ENCODE data around the gene PHEX.

The PHEX gene

DNA sequence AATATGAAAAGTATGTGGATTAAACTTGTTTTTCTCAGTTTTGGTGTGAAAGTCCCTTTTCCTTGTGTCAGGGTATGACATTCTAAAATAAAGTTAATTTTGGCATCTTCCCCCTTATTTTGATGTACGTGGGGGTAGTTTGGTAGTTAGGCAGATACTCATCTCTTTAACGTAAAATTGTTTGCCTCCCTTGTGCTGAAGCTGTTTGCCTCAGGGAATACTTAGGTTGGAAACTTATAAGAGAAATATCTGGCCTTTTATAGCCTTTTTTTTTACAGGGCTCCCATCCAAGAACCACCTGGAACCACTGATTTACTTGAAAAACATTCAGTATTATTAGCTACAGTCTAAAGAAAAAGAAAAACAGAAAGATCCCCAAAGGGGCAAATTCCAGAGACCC is 85.5 kb downstream of the PHEX start (continued):
- TF ChIP-seq, protein P1, sequence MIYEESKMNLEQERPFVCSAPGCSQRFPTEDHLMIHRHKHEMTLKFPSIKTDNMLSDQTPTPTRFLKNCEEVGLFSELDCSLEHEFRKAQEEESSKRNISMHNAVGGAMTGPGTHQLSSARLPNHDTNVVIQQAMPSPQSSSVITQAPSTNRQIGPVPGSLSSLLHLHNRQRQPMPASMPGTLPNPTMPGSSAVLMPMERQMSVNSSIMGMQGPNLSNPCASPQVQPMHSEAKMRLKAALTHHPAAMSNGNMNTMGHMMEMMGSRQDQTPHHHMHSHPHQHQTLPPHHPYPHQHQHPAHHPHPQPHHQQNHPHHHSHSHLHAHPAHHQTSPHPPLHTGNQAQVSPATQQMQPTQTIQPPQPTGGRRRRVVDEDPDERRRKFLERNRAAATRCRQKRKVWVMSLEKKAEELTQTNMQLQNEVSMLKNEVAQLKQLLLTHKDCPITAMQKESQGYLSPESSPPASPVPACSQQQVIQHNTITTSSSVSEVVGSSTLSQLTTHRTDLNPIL (CRISPR knock-in tag; IDR thresholded peaks at IDR 0.05; ENCODE audit: low read depth): no peak
- TF ChIP-seq TOX (CRISPR knock-in tag; IDR thresholded peaks at IDR 0.05; ENCODE audit: borderline replicate concordance): no peak
- no peak for TF ChIP-seq GLIS3 (CRISPR knock-in tag; IDR thresholded peaks at IDR 0.05)
- no peak for TF ChIP-seq ZNF8 (CRISPR knock-in tag; IDR thresholded peaks at IDR 0.05)

DNA sequence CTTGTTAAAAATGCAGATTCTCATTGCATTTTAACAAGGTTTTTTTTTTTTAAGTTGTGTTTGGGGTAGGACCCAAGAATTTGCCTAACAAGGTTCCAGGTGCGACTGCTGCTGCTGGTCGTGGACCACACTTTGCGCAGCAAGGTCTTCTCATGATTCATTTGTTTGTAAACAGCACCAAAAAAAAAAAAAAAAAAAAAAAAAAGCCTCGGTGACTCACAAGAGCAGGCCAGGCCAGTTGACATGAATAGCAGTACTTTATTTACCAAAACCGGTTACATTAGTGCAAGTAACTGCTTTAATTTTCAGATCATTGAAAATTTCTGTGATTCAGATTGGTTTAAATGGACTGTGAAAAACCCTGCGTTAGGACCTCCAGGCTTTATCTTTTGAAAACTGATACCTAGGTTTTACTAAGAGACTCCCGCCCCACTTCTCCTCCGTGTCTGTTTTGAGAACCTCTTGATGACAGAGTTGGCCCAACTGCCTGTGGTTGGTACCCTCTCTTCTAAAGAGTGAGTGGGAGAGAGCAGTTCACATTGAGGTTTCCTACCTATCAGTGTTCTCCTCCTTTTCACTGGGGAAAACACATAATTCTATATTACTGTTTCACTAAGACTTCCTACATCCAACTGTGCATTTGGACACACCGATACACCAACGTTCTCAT is 86.2 kb downstream of the PHEX start:
- TF ChIP-seq, protein P2, sequence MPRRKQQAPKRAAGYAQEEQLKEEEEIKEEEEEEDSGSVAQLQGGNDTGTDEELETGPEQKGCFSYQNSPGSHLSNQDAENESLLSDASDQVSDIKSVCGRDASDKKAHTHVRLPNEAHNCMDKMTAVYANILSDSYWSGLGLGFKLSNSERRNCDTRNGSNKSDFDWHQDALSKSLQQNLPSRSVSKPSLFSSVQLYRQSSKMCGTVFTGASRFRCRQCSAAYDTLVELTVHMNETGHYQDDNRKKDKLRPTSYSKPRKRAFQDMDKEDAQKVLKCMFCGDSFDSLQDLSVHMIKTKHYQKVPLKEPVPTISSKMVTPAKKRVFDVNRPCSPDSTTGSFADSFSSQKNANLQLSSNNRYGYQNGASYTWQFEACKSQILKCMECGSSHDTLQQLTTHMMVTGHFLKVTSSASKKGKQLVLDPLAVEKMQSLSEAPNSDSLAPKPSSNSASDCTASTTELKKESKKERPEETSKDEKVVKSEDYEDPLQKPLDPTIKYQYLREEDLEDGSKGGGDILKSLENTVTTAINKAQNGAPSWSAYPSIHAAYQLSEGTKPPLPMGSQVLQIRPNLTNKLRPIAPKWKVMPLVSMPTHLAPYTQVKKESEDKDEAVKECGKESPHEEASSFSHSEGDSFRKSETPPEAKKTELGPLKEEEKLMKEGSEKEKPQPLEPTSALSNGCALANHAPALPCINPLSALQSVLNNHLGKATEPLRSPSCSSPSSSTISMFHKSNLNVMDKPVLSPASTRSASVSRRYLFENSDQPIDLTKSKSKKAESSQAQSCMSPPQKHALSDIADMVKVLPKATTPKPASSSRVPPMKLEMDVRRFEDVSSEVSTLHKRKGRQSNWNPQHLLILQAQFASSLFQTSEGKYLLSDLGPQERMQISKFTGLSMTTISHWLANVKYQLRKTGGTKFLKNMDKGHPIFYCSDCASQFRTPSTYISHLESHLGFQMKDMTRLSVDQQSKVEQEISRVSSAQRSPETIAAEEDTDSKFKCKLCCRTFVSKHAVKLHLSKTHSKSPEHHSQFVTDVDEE (CRISPR knock-in tag; IDR thresholded peaks at IDR 0.05): no peak
- TF ChIP-seq, protein P3, sequence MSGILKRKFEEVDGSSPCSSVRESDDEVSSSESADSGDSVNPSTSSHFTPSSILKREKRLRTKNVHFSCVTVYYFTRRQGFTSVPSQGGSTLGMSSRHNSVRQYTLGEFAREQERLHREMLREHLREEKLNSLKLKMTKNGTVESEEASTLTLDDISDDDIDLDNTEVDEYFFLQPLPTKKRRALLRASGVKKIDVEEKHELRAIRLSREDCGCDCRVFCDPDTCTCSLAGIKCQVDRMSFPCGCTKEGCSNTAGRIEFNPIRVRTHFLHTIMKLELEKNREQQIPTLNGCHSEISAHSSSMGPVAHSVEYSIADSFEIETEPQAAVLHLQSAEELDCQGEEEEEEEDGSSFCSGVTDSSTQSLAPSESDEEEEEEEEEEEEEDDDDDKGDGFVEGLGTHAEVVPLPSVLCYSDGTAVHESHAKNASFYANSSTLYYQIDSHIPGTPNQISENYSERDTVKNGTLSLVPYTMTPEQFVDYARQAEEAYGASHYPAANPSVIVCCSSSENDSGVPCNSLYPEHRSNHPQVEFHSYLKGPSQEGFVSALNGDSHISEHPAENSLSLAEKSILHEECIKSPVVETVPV (CRISPR knock-in tag; IDR thresholded peaks at IDR 0.05): no peak
- no peak for TF ChIP-seq ISL1 (CRISPR knock-in tag; IDR thresholded peaks at IDR 0.05)
- TF ChIP-seq, protein P4, sequence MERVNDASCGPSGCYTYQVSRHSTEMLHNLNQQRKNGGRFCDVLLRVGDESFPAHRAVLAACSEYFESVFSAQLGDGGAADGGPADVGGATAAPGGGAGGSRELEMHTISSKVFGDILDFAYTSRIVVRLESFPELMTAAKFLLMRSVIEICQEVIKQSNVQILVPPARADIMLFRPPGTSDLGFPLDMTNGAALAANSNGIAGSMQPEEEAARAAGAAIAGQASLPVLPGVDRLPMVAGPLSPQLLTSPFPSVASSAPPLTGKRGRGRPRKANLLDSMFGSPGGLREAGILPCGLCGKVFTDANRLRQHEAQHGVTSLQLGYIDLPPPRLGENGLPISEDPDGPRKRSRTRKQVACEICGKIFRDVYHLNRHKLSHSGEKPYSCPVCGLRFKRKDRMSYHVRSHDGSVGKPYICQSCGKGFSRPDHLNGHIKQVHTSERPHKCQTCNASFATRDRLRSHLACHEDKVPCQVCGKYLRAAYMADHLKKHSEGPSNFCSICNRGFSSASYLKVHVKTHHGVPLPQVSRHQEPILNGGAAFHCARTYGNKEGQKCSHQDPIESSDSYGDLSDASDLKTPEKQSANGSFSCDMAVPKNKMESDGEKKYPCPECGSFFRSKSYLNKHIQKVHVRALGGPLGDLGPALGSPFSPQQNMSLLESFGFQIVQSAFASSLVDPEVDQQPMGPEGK (CRISPR knock-in tag; IDR thresholded peaks at IDR 0.05; ENCODE audit: borderline replicate concordance): no peak
- TF ChIP-seq PPARA (CRISPR knock-in tag; IDR thresholded peaks at IDR 0.05; ENCODE audit: borderline replicate concordance): no peak
- TF ChIP-seq ZC3H10 (CRISPR knock-in tag; IDR thresholded peaks at IDR 0.05): no peak
- no peak for TF ChIP-seq ESRRG (CRISPR knock-in tag; IDR thresholded peaks at IDR 0.05)
- TF ChIP-seq GLIS3 (CRISPR knock-in tag; IDR thresholded peaks at IDR 0.05): no peak
- TF ChIP-seq OSR1 (CRISPR knock-in tag; IDR thresholded peaks at IDR 0.05): no peak
- ATAC-seq: no peak

DNA sequence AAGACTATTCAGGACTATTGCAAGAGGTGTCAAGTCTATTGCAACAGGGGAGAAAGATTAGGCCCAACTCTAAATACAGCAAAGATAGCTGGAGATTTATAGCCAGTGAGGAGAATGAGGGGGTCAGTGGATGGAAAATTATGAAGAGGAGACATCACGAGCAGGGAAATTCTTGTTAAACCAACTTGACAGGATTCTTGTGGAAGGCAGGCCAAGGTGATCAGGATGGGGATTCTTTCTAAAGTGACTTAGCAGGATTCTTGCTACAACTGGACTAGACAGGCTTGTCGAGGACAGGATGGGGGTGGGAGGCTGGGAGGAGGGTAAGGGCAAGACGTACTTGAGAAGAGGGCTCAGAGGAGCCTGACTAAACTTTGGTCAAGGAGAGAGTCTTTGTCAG is 89.0 kb downstream of the PHEX start:
- ATAC-seq: no peak
- TF ChIP-seq PPARA (CRISPR knock-in tag; IDR thresholded peaks at IDR 0.05; ENCODE audit: borderline replicate concordance) (no peak), ZFP3 (CRISPR knock-in tag; IDR thresholded peaks at IDR 0.05) (no peak), ISL1 (CRISPR knock-in tag; IDR thresholded peaks at IDR 0.05) (no peak), ZNF565 (CRISPR knock-in tag; conservative IDR thresholded peaks at IDR 0.05; ENCODE audit: low read depth) (no peak), ZFP30 (CRISPR knock-in tag; IDR thresholded peaks at IDR 0.05) (no peak), BACH2 (CRISPR knock-in tag; IDR thresholded peaks at IDR 0.05; ENCODE audit: borderline replicate concordance) (no peak), ESRRG (CRISPR knock-in tag; IDR thresholded peaks at IDR 0.05) (no peak), CSDC2 (CRISPR knock-in tag; IDR thresholded peaks at IDR 0.05) (no peak), OSR1 (CRISPR knock-in tag; IDR thresholded peaks at IDR 0.05) (no peak), SNAI2 (CRISPR knock-in tag; IDR thresholded peaks at IDR 0.05) (no peak)
- TF ChIP-seq, protein P3 (CRISPR knock-in tag; IDR thresholded peaks at IDR 0.05): no peak
- TF ChIP-seq, protein P4 (CRISPR knock-in tag; IDR thresholded peaks at IDR 0.05; ENCODE audit: borderline replicate concordance): no peak
- TF ChIP-seq, protein P1 (CRISPR knock-in tag; IDR thresholded peaks at IDR 0.05; ENCODE audit: low read depth): no peak
- TF ChIP-seq, protein P2 (CRISPR knock-in tag; IDR thresholded peaks at IDR 0.05): no peak
- TF ChIP-seq, protein P5, sequence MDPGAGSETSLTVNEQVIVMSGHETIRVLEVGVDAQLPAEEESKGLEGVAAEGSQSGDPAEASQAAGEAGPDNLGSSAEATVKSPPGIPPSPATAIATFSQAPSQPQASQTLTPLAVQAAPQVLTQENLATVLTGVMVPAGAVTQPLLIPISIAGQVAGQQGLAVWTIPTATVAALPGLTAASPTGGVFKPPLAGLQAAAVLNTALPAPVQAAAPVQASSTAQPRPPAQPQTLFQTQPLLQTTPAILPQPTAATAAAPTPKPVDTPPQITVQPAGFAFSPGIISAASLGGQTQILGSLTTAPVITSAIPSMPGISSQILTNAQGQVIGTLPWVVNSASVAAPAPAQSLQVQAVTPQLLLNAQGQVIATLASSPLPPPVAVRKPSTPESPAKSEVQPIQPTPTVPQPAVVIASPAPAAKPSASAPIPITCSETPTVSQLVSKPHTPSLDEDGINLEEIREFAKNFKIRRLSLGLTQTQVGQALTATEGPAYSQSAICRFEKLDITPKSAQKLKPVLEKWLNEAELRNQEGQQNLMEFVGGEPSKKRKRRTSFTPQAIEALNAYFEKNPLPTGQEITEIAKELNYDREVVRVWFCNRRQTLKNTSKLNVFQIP (CRISPR knock-in tag; IDR thresholded peaks at IDR 0.05; ENCODE audit: borderline replicate concordance, low read depth): no peak
